Muscle layer of duodenum (tissue), 2 donors: ENCODE measurements around the gene PCDHGB4.
"Not testable (repeated sequence)": the region's sequence is repeated elsewhere in the genome, so short reads cannot be mapped to it uniquely, and the experiment has no call there.

Experiments
- H3K27ac ChIP-seq: one replicate; pipeline ENCODE4 v1.7.0; 2013; ENCODE audit warnings: mild to moderate bottlenecking, low read length
- H3K27me3 ChIP-seq: one replicate; pipeline ENCODE4 v1.7.0; 2013; ENCODE audit warnings: low read depth, mild to moderate bottlenecking, control low read depth, low read length
- H3K36me3 ChIP-seq, 2 donors: one replicate each; pipeline ENCODE4 v1.7.0; 2013; ENCODE audit warnings: low read length in 2 of 2, control low read depth in 1 of 2, mild to moderate bottlenecking in 1 of 2; ENCODE audit not compliant: insufficient read depth in 2 of 2, control insufficient read depth in 1 of 2
- H3K4me1 ChIP-seq, 2 donors: one replicate each; pipeline ENCODE4 v1.7.0; 2013; ENCODE audit warnings: low read length in 2 of 2, mild to moderate bottlenecking in 2 of 2, control low read depth in 1 of 2, moderate library complexity in 1 of 2; ENCODE audit not compliant: insufficient read depth in 2 of 2, control insufficient read depth in 1 of 2
- H3K4me3 ChIP-seq, 2 donors: one replicate each; pipeline ENCODE4 v1.7.0; 2013; ENCODE audit warnings: low read length in 2 of 2, low read depth in 1 of 2, mild to moderate bottlenecking in 1 of 2
- H3K9me3 ChIP-seq, 2 donors: one replicate each; pipeline ENCODE4 v1.7.0; 2013; ENCODE audit warnings: low read length in 2 of 2, control low read depth in 1 of 2, mild to moderate bottlenecking in 1 of 2; ENCODE audit not compliant: control insufficient read depth in 1 of 2
- donor health status: healthy.

Gene PCDHGB4

DNA sequence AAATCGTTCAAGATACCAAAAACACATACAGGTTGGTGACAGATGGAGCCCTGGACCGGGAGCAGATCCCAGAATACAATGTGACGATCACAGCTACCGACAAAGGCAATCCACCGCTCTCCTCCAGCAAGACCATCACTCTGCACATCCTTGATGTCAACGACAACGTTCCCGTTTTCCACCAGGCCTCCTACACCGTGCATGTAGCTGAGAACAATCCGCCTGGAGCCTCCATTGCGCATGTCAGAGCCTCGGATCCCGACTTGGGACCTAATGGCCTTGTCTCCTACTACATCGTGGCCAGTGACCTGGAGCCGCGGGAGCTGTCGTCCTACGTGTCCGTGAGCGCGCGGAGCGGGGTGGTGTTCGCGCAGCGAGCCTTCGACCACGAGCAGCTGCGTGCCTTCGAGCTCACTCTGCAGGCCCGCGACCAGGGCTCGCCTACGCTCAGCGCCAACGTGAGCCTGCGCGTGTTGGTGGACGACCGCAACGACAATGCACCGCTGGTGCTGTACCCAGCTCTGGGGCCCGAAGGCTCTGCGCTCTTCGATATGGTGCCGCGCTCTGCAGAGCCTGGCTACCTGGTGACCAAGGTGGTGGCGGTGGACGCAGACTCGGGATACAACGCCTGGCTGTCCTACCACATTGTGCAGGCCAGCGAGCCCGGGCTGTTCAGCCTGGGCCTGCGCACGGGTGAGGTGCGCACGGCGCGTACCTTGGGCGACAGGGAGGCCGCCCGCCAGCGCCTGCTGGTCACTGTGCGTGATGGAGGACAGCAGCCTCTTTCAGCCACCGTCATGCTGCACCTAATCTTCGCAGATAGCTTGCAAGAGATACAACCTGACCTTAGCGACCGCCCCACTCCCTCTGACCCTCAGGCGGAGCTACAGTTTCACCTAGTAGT, 15.7 kb upstream of the PCDHGB4 start:
- Histone ChIP-seq H3K9me3 (peaks cover 51 to 77% of the 10 kb centered on the region in 2 donors), H3K27ac (no peak overlapping the region), H3K36me3 (peaks cover 0 to 27% of the 10 kb centered on the region in 2 donors), H3K4me3 (peak overlapping the region; percentile 23 to 75), H3K4me1 (no peaks in the 10 kb centered on the region), H3K27me3 (no peaks in the 10 kb centered on the region)

DNA sequence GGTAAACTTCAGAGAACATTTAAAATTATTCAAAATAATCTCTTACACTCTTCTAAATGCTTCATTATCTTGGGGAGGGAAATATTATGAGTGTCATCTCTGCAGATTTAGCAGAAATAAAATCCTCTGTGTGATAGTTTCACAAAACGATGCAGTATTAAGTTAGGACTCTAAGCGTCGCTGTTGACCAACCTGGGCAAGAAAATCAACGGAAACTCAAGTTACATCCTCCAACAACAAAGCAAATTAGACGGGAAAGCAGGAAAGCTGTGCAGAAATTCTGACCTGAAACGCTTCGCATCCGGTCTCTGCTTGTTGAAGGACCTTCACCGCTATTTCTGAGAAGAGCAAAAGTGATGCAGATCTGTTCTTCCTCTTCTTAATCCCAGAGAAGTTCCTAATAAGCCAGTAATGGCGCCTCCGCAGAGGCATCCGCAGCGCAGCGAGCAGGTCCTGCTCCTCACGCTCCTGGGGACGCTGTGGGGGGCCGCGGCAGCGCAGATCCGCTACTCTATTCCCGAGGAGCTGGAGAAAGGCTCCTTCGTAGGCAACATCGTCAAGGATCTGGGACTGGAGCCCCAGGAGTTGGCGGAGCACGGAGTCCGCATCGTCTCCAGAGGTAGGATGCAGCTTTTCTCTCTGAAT, 13.7 kb upstream of the PCDHGB4 start, which contains the start of gene PCDHGA6:
Gene PCDHGA6, plus strand, starts transcription at position 219 of the 645 bp plus-strand sequence. Its CDS starts 193 bp downstream, at position 412.
- Histone ChIP-seq H3K36me3 (peaks cover 0 to 32% of the 10 kb centered on the region in 2 donors), H3K27me3 (no peaks in the 10 kb centered on the region), H3K4me1 (no peaks in the 10 kb centered on the region), H3K9me3 (peaks cover 45 to 81% of the 10 kb centered on the region in 2 donors), H3K4me3 (peak within 1 kb of the TSS; percentile 34 to 75), H3K27ac (no peak within 1 kb of the TSS)

DNA sequence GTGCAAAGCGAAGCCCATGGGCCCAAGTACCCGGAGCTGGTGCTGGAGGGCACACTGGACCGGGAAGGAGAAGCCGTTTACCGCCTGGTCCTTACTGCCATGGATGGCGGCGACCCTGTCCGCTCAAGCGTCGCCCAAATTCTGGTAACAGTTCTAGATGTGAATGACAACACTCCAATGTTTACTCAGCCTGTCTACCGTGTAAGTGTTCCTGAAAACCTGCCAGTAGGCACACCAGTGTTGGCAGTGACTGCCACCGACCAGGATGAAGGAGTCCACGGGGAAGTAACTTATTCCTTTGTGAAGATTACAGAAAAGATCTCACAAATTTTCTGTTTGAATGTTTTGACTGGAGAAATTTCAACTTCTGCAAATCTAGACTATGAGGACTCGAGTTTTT, 12.9 kb upstream of the PCDHGB4 start:
- Histone ChIP-seq H3K4me3 (peak overlapping the region; percentile 34 to 75), H3K27ac (no peak overlapping the region), H3K4me1 (no peaks in the 10 kb centered on the region), H3K27me3 (no peaks in the 10 kb centered on the region), H3K9me3 (peaks cover 48 to 83% of the 10 kb centered on the region in 2 donors), H3K36me3 (peaks cover 0 to 32% of the 10 kb centered on the region in 2 donors)

DNA sequence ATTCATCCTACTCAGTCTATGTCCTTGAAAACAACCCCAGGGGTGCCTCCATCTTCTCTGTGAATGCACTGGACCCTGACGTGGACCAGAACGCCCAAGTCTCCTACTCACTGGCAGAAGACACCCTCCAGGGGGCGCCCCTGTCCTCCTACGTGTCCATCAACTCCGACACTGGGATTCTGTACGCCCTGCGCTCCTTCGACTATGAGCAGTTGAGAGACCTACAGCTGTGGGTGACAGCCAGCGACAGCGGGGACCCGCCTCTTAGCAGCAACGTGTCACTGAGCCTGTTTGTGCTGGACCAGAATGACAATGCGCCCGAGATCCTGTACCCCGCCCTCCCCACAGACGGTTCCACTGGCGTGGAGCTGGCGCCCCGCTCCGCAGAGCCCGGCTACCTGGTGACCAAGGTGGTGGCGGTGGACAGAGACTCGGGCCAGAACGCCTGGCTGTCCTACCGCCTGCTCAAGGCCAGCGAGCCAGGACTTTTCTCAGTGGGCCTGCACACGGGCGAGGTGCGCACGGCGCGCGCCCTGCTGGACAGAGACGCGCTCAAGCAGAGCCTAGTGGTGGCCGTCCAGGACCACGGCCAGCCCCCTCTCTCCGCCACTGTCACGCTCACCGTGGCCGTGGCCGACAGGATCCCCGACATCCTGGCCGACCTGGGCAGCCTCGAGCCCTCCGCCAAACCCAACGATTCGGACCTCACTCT, 11.9 kb upstream of the PCDHGB4 start:
- Histone ChIP-seq H3K36me3 (peaks cover 0 to 25% of the 10 kb centered on the region in 2 donors), H3K4me3 (peak overlapping the region in 1 of 2 donors; percentile 75)
- H3K27me3 ChIP-seq: not testable (repeated sequence)

DNA sequence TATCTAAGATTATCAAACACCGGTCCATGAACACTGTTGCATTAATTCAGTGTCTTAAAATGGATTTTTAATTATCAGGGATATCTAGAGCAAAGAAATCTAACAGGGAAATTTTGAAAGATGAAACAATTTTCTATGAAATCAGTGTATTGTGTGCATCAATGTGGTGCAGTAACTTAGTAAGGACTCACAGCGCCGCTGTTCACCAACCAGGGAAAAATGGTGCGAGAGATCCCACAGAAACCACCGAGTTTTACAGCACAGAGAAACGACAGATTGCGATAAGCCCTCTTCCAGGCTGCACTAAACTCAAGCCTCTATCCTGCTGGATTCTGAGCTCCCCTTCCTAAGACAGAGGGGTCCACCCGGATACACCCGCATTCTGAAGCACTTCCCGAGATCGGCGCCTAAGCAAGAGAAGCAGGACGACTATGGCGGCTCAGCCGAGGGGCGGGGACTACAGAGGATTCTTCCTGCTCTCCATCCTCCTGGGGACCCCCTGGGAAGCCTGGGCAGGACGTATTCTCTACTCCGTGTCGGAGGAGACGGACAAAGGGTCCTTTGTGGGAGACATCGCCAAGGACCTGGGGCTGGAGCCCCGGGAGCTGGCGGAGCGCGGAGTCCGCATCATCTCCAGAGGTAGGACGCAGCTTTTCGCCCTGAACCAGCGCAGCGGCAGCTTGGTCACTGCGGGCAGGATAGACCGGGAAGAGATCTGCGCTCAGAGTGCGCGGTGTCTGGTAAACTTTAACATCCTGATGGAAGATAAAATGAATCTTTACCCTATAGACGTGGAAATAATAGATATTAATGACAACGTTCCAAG, 4.8 kb upstream of the PCDHGB4 start, which contains the start of gene PCDHGA7:
Gene PCDHGA7, plus strand, starts transcription at position 274 of the 826 bp plus-strand sequence. Its CDS starts 158 bp downstream, at position 432.
- H3K27ac ChIP-seq: no peak within 1 kb of the TSS
- H3K4me1 ChIP-seq: no peaks in the 10 kb centered on the region
- peaks cover 61 to 82% of the 10 kb centered on the region in 2 donors for H3K9me3 ChIP-seq
- peak within 1 kb of the TSS; percentile 45 to 73 for H3K4me3 ChIP-seq
- no peaks in the 10 kb centered on the region for H3K27me3 ChIP-seq
- H3K36me3 ChIP-seq: peaks cover 0 to 11% of the 10 kb centered on the region in 2 donors

More for the DNA sequence above, 11.9 kb upstream of the PCDHGB4 start:
- not testable (repeated sequence) for H3K27ac ChIP-seq, H3K4me1 ChIP-seq
- H3K9me3 ChIP-seq: peaks cover 51 to 83% of the 10 kb centered on the region in 2 donors

DNA sequence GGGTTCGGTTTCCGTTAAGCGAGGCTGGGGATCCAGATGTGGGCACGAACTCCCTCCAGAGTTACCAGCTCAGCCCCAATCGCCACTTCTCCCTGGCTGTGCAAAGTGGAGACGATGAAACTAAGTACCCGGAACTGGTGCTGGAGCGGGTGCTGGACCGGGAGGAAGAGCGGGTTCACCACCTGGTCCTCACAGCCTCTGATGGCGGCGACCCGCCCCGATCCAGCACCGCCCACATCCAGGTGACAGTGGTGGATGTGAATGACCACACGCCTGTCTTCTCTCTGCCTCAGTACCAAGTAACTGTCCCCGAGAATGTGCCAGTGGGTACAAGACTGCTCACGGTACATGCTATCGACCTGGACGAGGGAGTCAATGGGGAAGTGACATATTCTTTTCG, 4.2 kb upstream of the PCDHGB4 start:
- Histone ChIP-seq H3K27ac (no peak overlapping the region), H3K9me3 (peaks cover 63 to 84% of the 10 kb centered on the region in 2 donors), H3K4me3 (peak overlapping the region; percentile 45 to 73), H3K27me3 (no peaks in the 10 kb centered on the region), H3K36me3 (peaks cover 0 to 11% of the 10 kb centered on the region in 2 donors), H3K4me1 (no peaks in the 10 kb centered on the region)

DNA sequence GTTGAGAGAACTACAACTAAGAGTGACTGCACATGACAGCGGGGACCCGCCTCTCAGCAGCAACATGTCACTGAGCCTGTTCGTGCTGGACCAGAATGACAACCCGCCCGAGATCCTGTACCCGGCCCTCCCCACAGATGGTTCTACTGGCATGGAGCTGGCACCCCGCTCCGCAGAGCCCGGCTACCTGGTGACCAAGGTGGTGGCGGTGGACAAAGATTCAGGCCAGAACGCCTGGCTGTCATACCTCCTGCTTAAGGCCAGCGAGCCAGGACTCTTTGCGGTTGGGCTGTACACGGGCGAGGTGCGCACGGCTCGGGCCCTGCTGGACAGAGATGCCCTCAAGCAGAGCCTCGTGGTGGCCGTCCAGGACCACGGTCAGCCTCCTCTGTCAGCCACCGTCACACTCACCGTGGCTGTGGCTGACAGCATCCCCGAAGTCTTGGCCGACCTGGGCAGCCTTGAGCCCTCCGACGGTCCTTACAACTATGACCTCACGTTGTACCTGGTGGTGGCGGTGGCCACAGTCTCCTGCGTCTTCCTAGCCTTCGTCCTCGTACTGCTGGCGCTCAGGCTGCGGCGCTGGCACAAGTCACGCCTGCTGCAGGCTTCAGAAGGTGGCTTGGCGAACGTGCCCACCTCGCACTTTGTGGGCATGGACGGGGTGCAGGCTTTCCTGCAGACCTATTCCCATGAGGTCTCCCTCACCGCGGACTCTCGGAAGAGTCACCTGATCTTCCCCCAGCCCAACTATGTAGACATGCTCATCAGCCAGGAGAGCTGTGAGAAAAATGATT, 2.8 kb upstream of the PCDHGB4 start:
- peaks cover 63 to 87% of the 10 kb centered on the region in 2 donors for H3K9me3 ChIP-seq
- H3K4me1 ChIP-seq: no peaks in the 10 kb centered on the region
- peak overlapping the region in 1 of 2 donors; percentile 73 for H3K4me3 ChIP-seq
- H3K27ac ChIP-seq: no peak overlapping the region
- peaks cover 0 to 11% of the 10 kb centered on the region in 2 donors for H3K36me3 ChIP-seq
- no peaks in the 10 kb centered on the region for H3K27me3 ChIP-seq

DNA sequence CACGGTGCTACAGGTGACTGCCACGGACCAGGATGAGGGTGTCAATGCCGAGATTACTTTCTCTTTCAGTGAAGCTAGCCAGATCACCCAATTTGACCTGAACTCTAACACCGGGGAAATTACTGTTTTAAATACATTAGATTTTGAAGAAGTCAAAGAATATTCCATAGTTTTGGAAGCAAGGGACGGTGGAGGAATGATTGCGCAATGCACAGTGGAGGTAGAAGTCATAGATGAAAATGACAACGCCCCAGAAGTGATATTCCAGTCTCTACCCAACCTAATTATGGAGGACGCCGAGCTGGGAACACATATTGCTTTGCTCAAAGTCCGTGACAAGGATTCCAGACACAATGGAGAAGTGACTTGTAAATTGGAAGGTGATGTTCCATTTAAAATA, 1.2 kb downstream of the PCDHGB4 start:
- Histone ChIP-seq H3K27me3 (no peaks in the 10 kb centered on the region), H3K36me3 (peaks cover 0 to 7% of the 10 kb centered on the region in 2 donors), H3K4me1 (no peaks in the 10 kb centered on the region), H3K4me3 (peak overlapping the region; percentile 38 to 73), H3K9me3 (peaks cover 72 to 94% of the 10 kb centered on the region in 2 donors), H3K27ac (no peak overlapping the region)

DNA sequence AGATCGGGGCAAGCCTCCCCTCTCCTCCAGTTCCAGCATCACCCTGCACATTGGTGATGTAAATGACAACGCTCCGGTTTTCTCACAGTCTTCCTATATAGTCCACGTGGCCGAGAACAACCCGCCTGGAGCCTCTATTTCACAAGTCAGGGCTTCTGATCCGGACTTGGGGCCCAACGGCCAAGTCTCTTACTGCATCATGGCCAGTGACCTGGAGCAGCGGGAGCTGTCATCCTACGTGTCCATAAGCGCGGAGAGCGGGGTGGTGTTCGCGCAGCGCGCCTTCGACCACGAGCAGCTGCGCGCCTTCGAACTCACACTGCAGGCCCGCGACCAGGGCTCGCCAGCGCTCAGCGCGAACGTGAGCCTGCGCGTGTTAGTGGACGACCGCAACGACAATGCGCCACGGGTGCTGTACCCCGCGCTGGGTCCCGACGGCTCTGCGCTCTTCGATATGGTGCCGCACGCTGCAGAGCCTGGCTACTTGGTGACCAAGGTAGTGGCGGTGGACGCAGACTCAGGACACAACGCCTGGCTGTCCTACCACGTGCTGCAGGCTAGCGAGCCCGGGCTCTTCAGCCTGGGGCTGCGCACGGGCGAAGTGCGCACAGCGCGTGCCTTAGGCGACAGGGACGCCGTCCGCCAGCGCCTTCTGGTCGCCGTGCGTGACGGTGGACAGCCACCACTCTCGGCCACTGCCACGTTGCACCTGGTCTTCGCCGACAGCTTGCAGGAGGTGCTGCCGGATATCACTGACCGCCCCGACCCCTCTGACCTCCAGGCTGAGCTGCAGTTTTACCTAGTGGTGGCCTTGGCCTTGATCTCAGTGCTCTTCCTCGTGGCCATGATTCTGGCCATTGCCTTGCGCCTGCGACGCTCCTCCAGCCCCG, 1.9 kb downstream of the PCDHGB4 start:
- Histone ChIP-seq H3K4me3 (peak overlapping the region in 1 of 2 donors; percentile 73), H3K9me3 (peaks cover 75 to 95% of the 10 kb centered on the region in 2 donors)

More for the DNA sequence above, 1.9 kb downstream of the PCDHGB4 start:
- no peak overlapping the region for H3K27ac ChIP-seq
- H3K4me1 ChIP-seq: no peaks in the 10 kb centered on the region
- H3K27me3 ChIP-seq: no peaks in the 10 kb centered on the region
- peaks cover 0 to 7% of the 10 kb centered on the region in 2 donors for H3K36me3 ChIP-seq
